ENCODE measurements around the gene AIG1.

Gene AIG1

GRCh38 chr6:143328876-143329275, 268.2 kb downstream of the AIG1 start:
- no peak for DNase-seq (ENCODE audit: extremely low read depth, low read depth)
- no peak for TF ChIP-seq CTCF (IDR thresholded peaks at IDR 0.05; ENCODE audit: low read depth, low read length)

- no peak for TF ChIP-seq CTCF (IDR thresholded peaks at IDR 0.05; ENCODE audit: low read depth, low read length)
- no peak for DNase-seq (ENCODE audit: extremely low read depth, low read depth)
Measured at GRCh38 chr6:143329323-143329722, 268.6 kb downstream of the AIG1 start.

- no peak for TF ChIP-seq CTCF (IDR thresholded peaks at IDR 0.05; ENCODE audit: low read depth, low read length)
- no peak for DNase-seq (ENCODE audit: extremely low read depth, low read depth)
Measured at GRCh38 chr6:143331362-143331761, 270.7 kb downstream of the AIG1 start.

- TF ChIP-seq CTCF (IDR thresholded peaks at IDR 0.05; ENCODE audit: low read depth, low read length), result no peak
Measured at GRCh38 chr6:143332153-143332845, 271.6 kb downstream of the AIG1 start.

GRCh38 chr6:143333081-143333480, 272.4 kb downstream of the AIG1 start:
- TF ChIP-seq CTCF (IDR thresholded peaks at IDR 0.05; ENCODE audit: low read depth, low read length), result no peak
- no peak for DNase-seq (ENCODE audit: extremely low read depth, low read depth)

More at GRCh38 chr6:143332153-143332845, 271.6 kb downstream of the AIG1 start:
- no peak for DNase-seq (ENCODE audit: extremely low read depth, low read depth)

- no peak for TF ChIP-seq CTCF (IDR thresholded peaks at IDR 0.05; ENCODE audit: low read depth, low read length)
- no peak for DNase-seq (ENCODE audit: extremely low read depth, low read depth)
Measured at GRCh38 chr6:143333749-143334520, 273.2 kb downstream of the AIG1 start.

GRCh38 chr6:143335865-143336264, 275.2 kb downstream of the AIG1 start:
- TF ChIP-seq CTCF (IDR thresholded peaks at IDR 0.05; ENCODE audit: low read depth, low read length), result no peak
- DNase-seq (ENCODE audit: extremely low read depth, low read depth), result no peak

Data from AG09319 (cell line).